SHP77 (cell line): ENCODE results near the gene PLCG2.
"Not testable (repeated sequence)": the region's sequence is repeated elsewhere in the genome, so short reads cannot be mapped to it uniquely, and the experiment has no call there.

Source experiments
- DNase-seq, 2 experiments: peaks; one replicate each; lab custom pipeline; 2025; lab: John Stamatoyannopoulos, UW

The PLCG2 gene

GRCh38 chr16:82004601-82005000, 225.5 kb downstream of the PLCG2 start:
- no peak for DNase-seq

- DNase-seq = no peak
These were observed 226.1 kb downstream of the PLCG2 start for GRCh38 chr16:82005027-82005830.

- DNase-seq = no peak
These were observed 226.9 kb downstream of the PLCG2 start for GRCh38 chr16:82006036-82006435.

GRCh38 chr16:82007189-82007588, 228.1 kb downstream of the PLCG2 start:
- DNase-seq = no peak

GRCh38 chr16:82008957-82009592, 230.0 kb downstream of the PLCG2 start:
- no peak for DNase-seq

GRCh38 chr16:82009789-82010188, 230.7 kb downstream of the PLCG2 start:
- DNase-seq = not testable (repeated sequence)

GRCh38 chr16:82010649-82011048, 231.6 kb downstream of the PLCG2 start:
- DNase-seq = no peak

GRCh38 chr16:82011199-82011641, 232.1 kb downstream of the PLCG2 start, which contains the start of gene SDR42E1:
SDR42E1 (minus strand) TSS chr16:82011470; CDS start chr16:82000858, 10,612 bp downstream.
- DNase-seq = peak; percentile 32 to 74
